Inflammatory macrophage treated with lipopolysaccharide for 1 hour (primary cell): ENCODE data around the gene NPB.
A peak's percentile ranks its signal among the peaks of the same experiment; 100 is the strongest.

Experiments
- DNase-seq, 2 donors: peaks; one replicate each; pipeline ENCODE4 v3.0.0-alpha.2; 2020 to 2022

The NPB gene

DNA sequence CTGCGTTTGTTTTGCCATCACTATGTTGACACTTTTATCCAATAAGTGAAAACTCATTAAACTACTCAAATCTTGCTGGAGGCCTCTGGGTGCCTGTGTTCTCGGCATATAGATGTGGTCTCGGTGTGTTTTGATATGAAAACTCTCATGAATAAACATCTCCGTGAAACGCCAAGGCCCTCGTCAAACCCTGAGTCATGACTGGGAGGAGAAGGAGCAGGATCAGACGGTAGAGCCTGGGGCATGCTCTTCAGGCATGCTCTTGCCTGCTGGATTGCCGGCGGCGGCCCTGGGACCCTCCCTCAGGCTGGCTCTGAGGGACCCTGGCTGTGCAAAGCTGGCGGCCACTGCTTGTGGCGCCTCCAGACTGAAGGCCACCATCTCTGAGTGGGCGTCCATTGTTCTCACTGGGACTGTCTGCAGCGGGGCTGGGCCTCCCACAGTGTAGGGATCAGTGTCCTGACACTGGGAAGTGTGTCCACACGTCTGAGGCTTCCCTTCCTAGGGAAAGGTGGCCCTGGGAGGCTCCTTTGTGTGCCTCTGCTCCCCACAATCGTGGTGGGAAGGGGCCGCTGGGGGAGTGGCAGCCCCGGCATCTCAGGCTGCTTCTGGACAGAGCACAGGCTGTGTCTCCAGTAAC, 1.7 kb upstream of the NPB start:
- DNase-seq: no peak

DNA sequence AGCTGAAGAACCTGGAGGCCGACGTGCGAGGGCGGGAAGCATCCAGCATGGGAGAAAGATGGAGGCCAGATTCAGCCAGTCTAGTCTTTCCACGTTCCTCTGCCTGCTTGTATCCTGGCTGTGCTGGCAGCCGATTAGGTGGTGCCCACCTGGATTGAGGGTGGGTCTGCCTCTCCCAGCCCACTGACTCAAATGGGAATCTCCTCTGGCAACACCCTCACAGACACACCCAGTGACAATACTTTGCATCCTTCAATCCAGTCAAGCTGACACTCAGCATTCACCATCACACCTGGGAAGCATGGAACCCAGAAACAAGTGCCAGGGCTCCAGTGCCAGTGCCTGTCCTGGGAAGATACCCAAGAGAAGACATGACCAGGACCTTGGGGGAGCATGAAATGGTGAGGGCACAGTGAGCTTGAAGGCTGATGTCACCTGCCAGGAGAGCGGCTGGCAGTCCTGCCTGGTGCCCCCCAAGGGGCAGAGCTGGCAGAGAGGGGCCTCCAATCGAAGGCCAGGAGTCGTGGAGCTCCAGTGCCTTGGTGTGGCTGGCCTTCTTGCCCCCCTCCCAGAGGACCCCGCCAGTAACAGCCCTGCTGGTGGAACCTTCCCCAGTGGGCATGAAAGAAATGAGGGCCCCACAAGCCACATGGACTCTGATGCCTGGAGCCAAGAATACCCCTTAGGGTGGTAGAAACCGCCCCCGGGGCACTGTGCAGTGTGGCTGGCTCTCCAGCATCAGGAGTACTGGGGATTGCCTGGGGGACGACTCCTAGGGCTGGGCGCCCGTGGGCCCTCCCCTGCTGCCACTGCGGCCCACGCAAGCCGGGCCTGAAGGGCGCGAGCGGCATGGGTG, 643 bp upstream of the NPB start:
- no peak for DNase-seq

DNA sequence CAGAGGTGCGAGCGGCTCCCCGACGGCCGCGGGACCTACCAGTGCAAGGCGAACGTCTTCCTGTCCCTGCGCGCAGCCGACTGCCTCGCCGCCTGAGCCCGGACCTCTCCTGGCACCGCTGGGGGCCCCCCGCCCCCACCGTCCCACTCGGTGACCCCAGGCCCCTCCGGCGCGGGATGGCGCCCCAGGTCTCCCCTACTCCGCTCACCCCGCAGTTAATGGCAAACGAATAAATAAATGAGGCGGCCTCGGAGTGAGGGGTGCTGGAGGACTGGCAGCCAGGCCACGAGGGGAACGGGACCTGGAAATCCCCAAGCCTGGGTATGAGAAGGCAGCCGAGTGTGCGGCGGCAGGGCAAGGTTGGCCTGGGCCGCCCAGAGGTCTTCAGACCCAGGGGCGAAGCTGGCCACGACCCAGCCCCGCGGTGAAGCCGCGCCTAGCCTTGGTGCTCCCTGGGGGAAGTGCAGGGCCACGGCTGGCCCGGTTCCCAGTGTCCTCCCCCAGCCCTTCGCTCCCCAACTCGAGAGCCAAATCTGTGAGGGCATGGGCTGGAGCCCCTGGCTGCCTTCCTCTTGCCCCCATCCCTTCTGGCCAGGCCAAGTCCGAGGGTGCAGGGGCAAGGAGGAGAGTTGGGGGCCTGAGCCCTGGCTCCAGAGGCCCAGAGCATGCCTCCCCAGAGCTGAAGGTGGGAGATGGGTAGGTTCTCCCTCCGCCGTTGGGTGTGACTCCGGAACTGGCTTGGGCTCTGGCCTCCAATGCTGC, 796 bp downstream of the NPB start:
- DNase-seq: no peak

DNA sequence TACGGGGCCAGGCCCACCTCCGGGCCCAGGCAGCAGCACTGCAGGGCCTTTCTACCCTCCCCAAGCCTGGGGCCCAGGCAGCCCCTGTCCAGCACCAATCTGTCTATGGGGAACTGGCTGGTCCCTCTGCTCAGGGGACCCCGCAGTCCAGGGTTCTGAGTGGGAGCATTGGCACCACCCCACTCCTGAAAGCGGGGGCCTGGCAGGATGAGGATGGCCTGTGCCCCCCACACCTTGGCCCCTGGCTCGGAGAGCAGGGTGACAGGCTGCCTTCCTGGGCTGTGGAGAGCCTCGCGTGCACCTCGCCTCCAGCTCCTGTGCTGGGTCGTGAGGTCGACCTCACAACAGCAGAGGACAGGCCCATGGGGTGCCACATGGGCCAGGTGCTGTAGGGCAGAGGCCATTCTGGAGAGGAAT, 1.4 kb downstream of the NPB start:
- DNase-seq: no peak

DNA sequence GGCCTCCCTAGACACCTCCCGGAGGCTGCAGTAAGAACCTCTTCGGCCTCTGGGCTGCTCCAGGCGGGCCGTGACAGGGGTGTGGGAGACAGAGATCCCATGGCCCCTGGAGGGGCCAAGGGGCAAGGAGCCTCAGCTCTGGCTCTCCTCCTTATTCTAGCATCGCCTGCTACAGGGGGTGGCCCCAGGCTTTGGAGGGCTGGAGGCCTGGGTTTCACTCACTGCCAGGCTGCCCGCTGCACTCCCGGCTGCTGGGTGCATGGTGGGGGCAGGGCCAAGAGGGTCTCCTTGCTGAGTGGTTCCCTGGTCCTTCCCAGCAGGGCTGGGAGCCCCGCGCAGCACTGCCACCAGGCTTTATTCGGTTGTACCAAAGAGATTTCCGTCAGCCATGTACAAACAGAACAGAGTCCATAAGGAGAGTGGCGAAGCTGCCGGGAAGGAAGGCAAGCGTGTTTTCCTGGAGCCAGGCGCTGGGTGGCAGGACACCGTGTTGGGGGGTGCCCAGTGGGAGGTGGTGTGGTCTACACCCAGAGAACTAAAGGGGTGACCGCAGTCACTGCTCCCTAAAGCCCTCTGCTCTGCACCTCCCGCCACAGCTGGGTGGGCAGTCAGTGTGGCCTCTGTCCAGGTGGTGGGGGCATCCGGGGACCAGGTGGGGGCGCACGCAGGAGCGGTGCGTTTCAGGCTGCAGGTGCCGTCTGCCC, 2.0 kb downstream of the NPB start:
- no peak for DNase-seq

DNA sequence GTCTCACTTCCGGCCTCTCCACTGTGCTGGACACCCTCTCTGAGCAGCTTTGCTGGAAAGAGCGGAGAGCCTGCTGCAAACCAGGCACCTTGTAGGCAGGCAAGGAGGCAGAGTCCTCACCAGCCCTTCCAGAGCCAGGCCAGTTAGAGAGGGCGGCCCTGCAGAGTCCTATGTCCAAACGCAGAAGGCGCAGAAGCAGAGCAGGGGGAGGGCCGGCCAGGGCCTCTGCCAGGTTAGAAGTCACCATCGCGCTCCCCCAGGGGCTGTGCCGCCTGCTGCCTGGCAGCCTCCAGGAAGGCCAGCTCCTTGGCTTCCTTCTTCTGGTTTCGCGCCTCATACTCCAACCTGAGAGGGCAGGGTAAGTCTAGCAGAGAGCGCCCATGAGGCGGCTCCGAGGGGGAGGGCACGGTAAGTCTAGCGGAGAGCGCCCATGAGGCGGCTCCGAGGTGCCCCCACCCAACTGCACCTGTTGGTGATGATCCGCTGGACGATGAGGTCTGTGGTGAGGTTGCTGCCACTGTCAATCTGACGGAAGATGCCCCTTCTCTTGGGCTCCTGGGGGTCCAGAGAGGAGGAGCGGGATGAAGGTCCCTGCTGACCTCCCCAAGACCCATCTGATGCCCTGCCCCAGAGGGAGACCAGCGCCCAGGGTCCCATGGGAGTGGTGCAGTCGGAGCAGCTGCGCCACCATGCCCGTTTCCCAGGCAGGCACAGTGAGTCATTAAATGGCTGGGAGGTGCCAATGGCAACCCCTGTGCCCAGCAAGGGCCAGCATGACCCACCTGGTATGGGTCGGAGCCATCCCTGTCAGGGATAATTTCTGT, 2.8 kb downstream of the NPB start:
- no peak for DNase-seq

DNA sequence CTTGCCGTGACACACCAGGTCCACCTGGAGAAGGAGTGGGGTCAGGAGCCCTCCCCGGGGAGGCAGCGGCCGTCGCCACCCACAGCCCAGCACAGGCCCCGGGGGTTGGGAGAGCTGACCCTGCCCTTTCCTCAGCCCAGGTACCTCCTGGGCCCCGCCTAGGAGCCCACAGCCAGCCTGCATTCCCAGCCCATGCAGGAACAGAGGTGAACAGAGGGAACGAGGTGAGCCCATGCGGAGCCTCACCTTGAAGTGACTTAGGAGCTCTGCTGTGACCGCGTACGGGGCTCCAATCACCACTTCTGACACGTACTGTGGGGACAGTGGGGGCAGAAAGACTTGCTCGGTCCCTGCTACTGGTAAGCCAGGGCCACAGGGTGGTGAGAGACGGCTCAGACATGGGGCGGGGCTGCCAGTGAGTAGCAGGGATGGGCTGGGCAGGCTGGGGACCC, 3.4 kb downstream of the NPB start:
- DNase-seq: no peak

DNA sequence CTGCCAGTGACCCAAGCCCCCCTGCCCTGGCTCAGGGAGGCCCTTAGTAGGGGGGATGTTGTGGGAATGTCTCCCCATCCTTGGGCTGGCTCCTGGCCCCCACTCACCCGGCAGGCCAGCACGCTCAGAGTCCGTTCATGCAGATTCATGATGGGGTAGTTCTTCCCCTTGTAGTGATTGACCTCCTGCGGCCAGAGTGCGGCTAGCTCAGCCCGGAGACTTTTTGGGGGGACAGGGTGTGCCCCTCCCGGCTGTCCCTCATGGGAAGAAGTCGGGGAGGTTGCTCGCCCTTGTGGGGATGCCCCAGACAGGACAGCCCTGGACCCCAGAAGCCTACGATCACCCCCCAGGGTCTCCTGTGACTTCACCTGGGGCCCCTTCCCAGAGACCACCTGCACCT, 4.0 kb downstream of the NPB start:
- DNase-seq: no peak

- DNase-seq: no peak
These were observed 4.6 kb downstream of the NPB start for GRCh38 chr17:81906476-81907218.

DNA sequence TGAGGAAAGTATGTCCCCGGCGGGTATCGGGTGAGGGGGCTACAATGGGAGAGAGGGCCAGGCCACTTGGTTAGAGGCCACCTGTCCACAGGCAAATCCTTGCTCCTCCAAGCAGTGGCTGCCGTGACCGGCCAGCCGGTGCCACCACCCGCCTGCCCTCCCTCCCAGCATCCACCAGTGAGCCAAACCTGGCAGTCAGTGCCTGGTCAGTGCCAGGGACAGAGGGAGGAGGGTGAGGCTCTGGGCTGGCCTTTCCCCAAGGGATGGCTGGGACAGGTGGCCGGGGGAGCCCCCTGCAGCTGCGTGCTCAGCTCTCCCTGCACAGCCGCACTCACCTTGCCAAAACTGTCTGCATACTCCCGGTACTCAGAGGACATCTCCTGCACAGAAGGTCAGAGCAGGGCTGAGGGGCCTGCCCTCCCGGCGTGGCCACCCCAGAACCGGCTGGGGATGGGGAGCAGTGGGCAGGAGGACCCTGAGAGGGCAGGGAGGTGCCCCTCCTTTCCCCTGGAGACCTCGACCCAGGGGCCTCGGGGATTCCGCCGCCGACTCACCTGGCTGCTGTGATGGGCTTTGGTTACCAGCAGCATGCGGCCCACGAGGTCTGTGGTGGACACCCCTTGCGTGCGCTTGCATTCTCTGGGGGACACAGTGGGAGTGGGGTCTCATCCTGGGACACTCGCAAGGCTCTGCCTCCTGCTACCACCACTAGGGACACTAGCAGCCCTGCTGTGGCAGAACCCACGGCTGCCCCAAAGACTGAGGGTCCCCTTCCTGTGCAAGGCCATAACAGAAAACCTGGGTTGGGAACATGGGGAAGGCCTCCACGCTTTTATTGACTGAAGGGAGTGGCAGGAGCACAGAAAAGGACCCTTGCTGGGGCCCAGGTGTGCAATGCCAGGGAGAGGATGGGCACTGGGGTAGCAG, 5.4 kb downstream of the NPB start:
- DNase-seq: no peak

- no peak for DNase-seq
These were observed 6.8 kb downstream of the NPB start for GRCh38 chr17:81908793-81909192.

DNA sequence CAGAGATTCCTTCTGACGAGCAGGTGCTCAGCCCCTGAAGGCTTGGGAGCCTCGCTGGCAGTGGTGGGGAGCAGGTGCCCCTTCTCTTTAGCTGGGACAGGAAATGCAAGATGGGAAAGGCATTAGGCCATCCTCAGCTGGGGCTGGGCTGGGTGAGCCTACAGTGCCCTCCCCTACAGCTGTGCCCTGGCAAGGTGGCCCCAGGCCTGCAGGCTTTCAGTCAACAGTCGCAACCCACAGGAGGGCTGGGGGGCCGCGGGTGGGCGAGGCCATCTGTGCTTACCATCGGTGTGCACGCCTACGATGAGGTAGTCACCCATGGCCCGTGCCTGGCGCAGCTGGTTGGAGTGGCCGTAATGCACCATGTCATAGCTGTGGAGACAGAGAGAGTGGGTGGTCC, 7.2 kb downstream of the NPB start:
- no peak for DNase-seq

DNA sequence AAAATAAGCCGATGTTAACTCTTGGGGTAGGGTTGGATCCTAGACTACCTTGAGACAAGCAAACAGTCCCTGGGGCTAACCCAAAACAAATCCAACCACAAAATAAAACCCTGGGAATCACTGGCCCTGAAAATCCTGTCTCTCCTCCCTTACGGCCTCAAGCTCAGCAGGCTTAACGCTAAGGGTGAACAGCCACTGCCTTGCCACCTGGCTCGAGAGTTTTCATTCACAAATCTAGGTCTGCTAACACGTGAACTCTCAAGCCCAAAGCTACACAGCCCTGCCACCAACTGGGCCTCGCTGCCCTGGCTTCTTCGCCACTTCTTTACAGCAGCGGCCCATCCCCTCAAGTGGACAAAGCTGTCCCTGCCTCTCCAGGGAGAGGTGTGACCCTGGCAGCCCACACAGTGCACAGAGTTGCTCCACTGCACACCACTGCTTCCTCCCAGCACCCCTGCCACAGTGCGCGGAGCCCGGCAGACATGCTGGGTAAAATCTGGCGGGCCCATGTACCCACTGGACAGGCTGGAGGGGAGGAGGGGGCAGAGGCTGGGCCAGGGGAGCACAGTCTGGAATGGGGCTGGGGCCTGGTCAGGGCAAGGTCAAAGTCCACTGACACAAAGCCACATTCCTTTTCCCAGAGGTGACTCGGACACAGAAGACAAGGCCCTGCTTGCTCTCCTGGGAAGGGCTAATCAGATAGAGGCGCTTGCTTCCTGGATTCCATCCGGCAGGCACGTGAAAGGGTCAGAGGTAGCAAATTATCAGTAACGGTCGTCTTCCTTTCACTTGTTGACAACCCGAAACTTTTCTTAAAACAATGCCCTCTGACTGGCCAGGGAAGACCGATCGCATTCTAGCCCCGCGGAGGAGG, 8.2 kb downstream of the NPB start:
- no peak for DNase-seq

DNA sequence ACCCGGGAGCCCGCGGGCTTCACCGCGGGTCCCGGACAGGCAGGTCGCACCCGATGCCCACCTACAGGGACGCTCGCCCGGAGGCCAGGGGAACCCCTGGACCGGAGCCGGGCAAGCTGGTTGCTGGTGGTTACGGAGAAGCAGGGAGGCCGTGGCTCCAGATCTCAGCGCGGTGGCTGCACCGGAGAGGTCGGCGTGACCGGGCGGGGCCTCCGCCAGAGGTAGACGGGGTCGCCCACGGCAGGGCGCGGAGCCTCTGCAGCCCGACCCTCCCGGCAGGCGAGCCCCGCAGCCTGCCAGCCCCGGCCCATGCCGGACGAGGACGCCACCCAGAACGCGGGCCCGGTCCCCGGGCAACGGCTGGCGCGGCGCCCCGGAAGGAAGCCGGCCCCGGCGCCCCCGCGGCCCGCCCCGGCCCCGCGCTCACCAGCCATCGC, 8.8 kb downstream of the NPB start:
- no peak for DNase-seq

DNA sequence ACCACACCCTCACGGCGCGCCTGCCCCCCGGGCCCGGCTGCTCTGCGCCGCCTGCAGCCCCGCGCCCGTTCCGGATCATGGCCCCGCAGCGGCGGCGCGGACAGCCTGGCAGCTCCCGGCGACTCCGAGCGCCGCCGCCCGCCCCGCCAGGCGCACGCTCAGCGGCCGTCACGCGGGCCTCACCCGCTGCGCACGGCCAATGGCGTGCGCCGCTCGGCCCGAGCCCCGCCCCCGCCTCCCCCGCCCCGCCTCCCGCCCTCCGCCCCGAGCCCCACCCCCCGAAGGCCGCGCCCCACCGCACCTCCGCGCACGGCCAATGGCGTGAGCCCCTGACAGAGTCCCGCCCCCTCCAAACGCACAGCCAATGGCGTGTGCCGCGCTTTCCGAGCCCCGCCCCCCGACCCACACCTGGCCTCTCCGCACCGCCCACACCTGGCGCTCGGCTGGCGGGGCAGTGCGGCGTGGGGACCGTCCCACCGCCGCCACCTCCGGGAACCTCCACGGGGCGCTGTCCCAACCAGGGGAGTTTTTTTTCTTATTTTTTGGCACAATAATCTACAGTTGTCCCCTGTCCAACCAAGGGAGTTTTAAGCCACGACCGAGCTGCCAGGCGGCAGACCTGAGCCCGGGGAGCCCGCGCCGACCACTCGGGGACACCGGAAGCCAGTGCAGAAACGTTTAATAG, 9.4 kb downstream of the NPB start, which contains the start of gene PCYT2:
Gene PCYT2, minus strand, starts transcription at position 123 of the 685 bp plus-strand sequence. Its CDS starts 44 bp downstream, at position 79.
- DNase-seq: peak; percentile 81 to 90

DNA sequence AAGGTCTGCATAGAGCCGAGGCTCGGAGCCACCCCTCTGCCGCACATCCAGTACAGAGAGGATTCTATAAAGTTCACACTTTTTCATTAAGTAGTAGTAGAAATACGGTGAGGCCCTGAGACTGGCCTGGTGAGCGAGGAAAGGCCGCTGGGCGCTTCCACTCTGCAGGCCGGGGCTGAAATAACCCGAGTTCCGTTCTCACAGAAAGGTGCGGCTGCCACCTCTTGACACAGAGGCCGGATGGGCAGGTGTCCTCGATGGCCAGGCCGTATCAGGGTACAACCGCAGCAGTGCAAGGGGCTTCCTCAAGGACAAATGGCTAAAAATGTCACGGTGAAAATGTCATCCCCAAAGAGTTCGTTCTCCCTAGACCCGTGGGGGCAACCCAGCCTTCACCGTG, 9.9 kb downstream of the NPB start:
- DNase-seq: no peak

GRCh38 chr17:81912441-81913309, 10.6 kb downstream of the NPB start:
- DNase-seq: no peak
